B cell (primary cell): ENCODE results near the gene PBLD. TPM values are rescaled to one million over a fixed set of nuclear protein-coding genes. Genes with fewer than 3 reads are reported as not detected.

Experiments
- ATAC-seq: fragments of 200-7000 bp; cut with Tn5 transposase; one replicate; pipeline ENCODE4 v1.10.0; 2021; ENCODE audit warnings: low read depth, mild to moderate bottlenecking, moderate number of reproducible peaks, moderate library complexity
- CTCF ChIA-PET: fragments of 350-600 bp; sonication (Branson Sonifier 250); formaldehyde crosslinking; loops from one replicate; lab custom pipeline; 2021; ENCODE audit warnings: antibody characterized with exemption, inconsistent platforms; lab: Charles Lee
- POLR2A ChIA-PET: fragments of 350-600 bp; sonication (Branson Sonifier 250); formaldehyde crosslinking; loops from one replicate; lab custom pipeline; 2021; ENCODE audit warnings: antibody characterized with exemption; lab: Charles Lee
- DNase-seq: peaks from one replicate; pipeline ENCODE4 v3.0.0; 2013
- H2AFZ ChIP-seq: 2 replicates; pipeline ENCODE4 v1.6.1; 2012; ENCODE audit warnings: mild to moderate bottlenecking, low read depth, low read length; ENCODE audit not compliant: insufficient read depth, poor library complexity, severe bottlenecking
- H3K27ac ChIP-seq, 2 donors: 1 replicate in 1 of 2; 2 replicates in 1 of 2; pipeline ENCODE4 v1.5.1; 2012 to 2013; ENCODE audit warnings: low read length in 2 of 2, mild to moderate bottlenecking in 2 of 2, moderate library complexity in 1 of 2
- H3K27me3 ChIP-seq, 4 experiments: fragments of 200-600 bp in 1 of 4; sonication (generic) in 1 of 4; replicated peaks in 1 of 4; 1 replicate in 2 of 4; 2 replicates in 2 of 4; pipeline versions ENCODE4 v1.6.1 to v1.7.0; 2013 to 2016; ENCODE audit warnings: low read length in 3 of 4, mild to moderate bottlenecking in 2 of 4, mixed read lengths in 1 of 4, moderate library complexity in 1 of 4; ENCODE audit not compliant: insufficient read depth in 4 of 4, control insufficient read depth in 3 of 4; ENCODE audit errors: control extremely low read depth in 1 of 4
- H3K36me3 ChIP-seq, 2 experiments: replicated peaks in 1 of 2; 1 replicate in 1 of 2; 2 replicates in 1 of 2; pipeline versions ENCODE4 v1.6.1 to v1.7.1; 2013; ENCODE audit warnings: low read length in 1 of 2; ENCODE audit not compliant: insufficient read depth in 2 of 2, control insufficient read depth in 1 of 2; ENCODE audit errors: control extremely low read depth in 1 of 2, extremely low read depth in 1 of 2
- H3K4me1 ChIP-seq, 2 donors: fragments of 200-600 bp in 1 of 2; sonication (generic) in 1 of 2; 1 replicate in 1 of 2; 2 replicates in 1 of 2; pipeline versions ENCODE4 v1.5.1 to v1.6.1; 2013 to 2017; ENCODE audit warnings: low read length in 2 of 2; ENCODE audit not compliant: control insufficient read depth in 2 of 2, insufficient read depth in 2 of 2
- H3K4me2 ChIP-seq: replicated peaks from 2 replicates; pipeline ENCODE3; 2012; ENCODE audit warnings: mild to moderate bottlenecking, low read depth, low read length; ENCODE audit not compliant: poor library complexity, severe bottlenecking
- H3K4me3 ChIP-seq, 5 experiments: fragments of 200-600 bp in 1 of 5; sonication (generic) in 1 of 5; 1 replicate in 3 of 5; 2 replicates in 2 of 5; pipeline versions ENCODE4 v1.5.1 to v1.7.0; 2011 to 2016; ENCODE audit warnings: low read length in 4 of 5, mild to moderate bottlenecking in 4 of 5, low read depth in 2 of 5, control low read depth in 1 of 5, moderate library complexity in 1 of 5; ENCODE audit not compliant: insufficient read depth in 1 of 5; ENCODE audit errors: control extremely low read depth in 1 of 5, extremely low read depth in 1 of 5
- H3K79me2 ChIP-seq: fragments of 200-600 bp; sonication (generic); one replicate; pipeline ENCODE4 v1.6.0; 2016; ENCODE audit warnings: low read length; ENCODE audit not compliant: control insufficient read depth, insufficient read depth
- H3K9ac ChIP-seq: fragments of 200-600 bp; sonication (generic); 2 replicates; pipeline ENCODE4 v1.6.1; 2017; ENCODE audit warnings: mild to moderate bottlenecking, low read length, moderate library complexity
- H3K9me3 ChIP-seq, 3 donors: one replicate each; pipeline versions ENCODE4 v1.6.1 to v1.7.1; 2013; ENCODE audit warnings: low read length in 2 of 3; ENCODE audit not compliant: control insufficient read depth in 2 of 3, insufficient read depth in 1 of 3; ENCODE audit errors: control extremely low read depth in 1 of 3
- H4K20me1 ChIP-seq: 2 replicates; pipeline ENCODE4 v1.6.0; 2012; ENCODE audit warnings: mild to moderate bottlenecking, low read length; ENCODE audit not compliant: insufficient read depth, control insufficient read depth, poor library complexity, severe bottlenecking
- H3K27ac Mint-ChIP-seq: one replicate; pipeline ENCODE4 v1.8.0; 2021; ENCODE audit warnings: mixed read lengths
- H3K27me3 Mint-ChIP-seq: one replicate; pipeline ENCODE4 v1.8.0; 2021; ENCODE audit warnings: mixed read lengths
- H3K4me1 Mint-ChIP-seq: one replicate; pipeline ENCODE4 v1.8.0; 2021; ENCODE audit warnings: mixed read lengths
- H3K4me3 Mint-ChIP-seq: one replicate; pipeline ENCODE4 v1.8.0; 2021; ENCODE audit warnings: mixed read lengths
- H3K9me3 Mint-ChIP-seq: one replicate; pipeline ENCODE4 v1.8.0; 2022; ENCODE audit warnings: mixed read lengths; ENCODE audit not compliant: insufficient read depth
- CTCF ChIP-seq: fragments of 200-600 bp; IDR thresholded peaks from one replicate; pipeline ENCODE4 v1.8.0; 2022; ENCODE audit warnings: antibody characterized with exemption, mild to moderate bottlenecking
- EZH2 ChIP-seq: IDR thresholded peaks from 2 replicates; pipeline ENCODE4 v1.6.1; 2012; ENCODE audit warnings: borderline replicate concordance, low read depth, mild to moderate bottlenecking, moderate library complexity, low read length; ENCODE audit not compliant: insufficient read depth, poor library complexity, severe bottlenecking
- WGBS: methylation state at CpG from one replicate; pipeline ENCODE4 v1.1.5; 2013; ENCODE audit warnings: missing lambda C conversion rate; ENCODE audit not compliant: insufficient coverage; 5-methylcytosine and 5-hydroxymethylcytosine counted together
- intact Hi-C: fragments of 100-400 bp; cut with micrococcal nuclease; formaldehyde crosslinking; loops from one replicate; pipeline ENCODE4 v1.10.0; 2022
- polyA plus RNA-seq: library from polyadenylated mRNA; depleted of rRNA; stranded (reverse); fragments of >200 nt; gene quantifications from 2 replicates; pipeline ENCODE4 v1.2.3, GENCODE V29; 2012
- total RNA-seq, 2 donors: library from RNA; stranded (reverse); fragments of 120-200 nt in 1 of 2; gene quantifications; 1 replicate in 1 of 2; 2 replicates in 1 of 2; pipeline versions ENCODE4 v1.2.3 to v1.2.4, GENCODE V29; 2013 to 2022

Gene PBLD
- total and polyA plus RNA-seq, 2 donors (not counting 1 experiment from before 2014, with no cell fraction given) = 0.40 to 4.7 TPM

GRCh38 chr10:68330852-68331454, 1.8 kb downstream of the PBLD start:
- Mint-ChIP-seq H3K9me3 (no peaks in the 10 kb centered on the region), H3K4me3 (peak overlapping the region; percentile 99), H3K4me1 (peaks cover 56% of the 10 kb centered on the region), H3K27me3 (no peaks in the 10 kb centered on the region), H3K27ac (peak overlapping the region; percentile 100)
- Histone ChIP-seq H3K27me3 (no peaks in the 10 kb centered on the region), H3K4me3 (peak overlapping the region; percentile 77 to 95 (median 90)), H3K36me3 (peaks cover 0 to 2% of the 10 kb centered on the region in 2 experiments), H3K9ac (peak overlapping the region; percentile 97), H3K4me1 (peaks cover 37 to 45% of the 10 kb centered on the region in 2 donors), H3K27ac (peak overlapping the region; percentile 93 to 94), H2AFZ (peak overlapping the region; percentile 79), H4K20me1 (peaks cover 31% of the 10 kb centered on the region), H3K4me2 (peak overlapping the region; percentile 79), H3K79me2 (peaks cover 41% of the 10 kb centered on the region), H3K9me3 (peaks cover 0 to 8% (median 0%) of the 10 kb centered on the region in 3 donors)
- ChIA-PET CTCF (interaction anchor here (1.2 to 6.6 kb wide), 5 partner anchors 18 to 542 kb away, joined by 3 to 51 read pairs (median 6); no protein-coding TSS in a partner anchor), POLR2A (interaction anchor here (1.1 to 2.0 kb wide), 7 partner anchors 17 to 567 kb away, joined by 3 to 20 read pairs (median 6); partner anchors contain the start of gene CCAR1)
- WGBS = 34% methylated on average over 20 of the region's 29 CpGs
- intact Hi-C loops = loop anchor here (1.0 to 5.0 kb wide), 8 partner anchors 76 to 1816 kb away; partner anchors contain the start of genes CCAR1, DDX21, RUFY2 and SLC25A16
- ATAC-seq (peak; percentile 2), DNase-seq (no peak)
- TF ChIP-seq CTCF (no peak), EZH2 (no peak)

GRCh38 chr10:68329506-68329861, 3.2 kb downstream of the PBLD start:
- no peak overlapping the region for H3K4me2 ChIP-seq
- H3K9me3 ChIP-seq = peaks cover 0 to 8% (median 0%) of the 10 kb centered on the region in 3 donors
- peak overlapping the region; percentile 34 for H3K4me3 Mint-ChIP-seq
- H3K36me3 ChIP-seq = no peaks in the 10 kb centered on the region
- H3K4me1 Mint-ChIP-seq = peaks cover 42% of the 10 kb centered on the region
- H3K27me3 ChIP-seq = no peaks in the 10 kb centered on the region
- ATAC-seq (no peak), DNase-seq (no peak)
- no peaks in the 10 kb centered on the region for H3K9me3 Mint-ChIP-seq
- H4K20me1 ChIP-seq = peaks cover 19% of the 10 kb centered on the region
- H3K4me1 ChIP-seq = peaks cover 22 to 30% of the 10 kb centered on the region in 2 donors
- POLR2A ChIA-PET = no interaction called here
- H3K4me3 ChIP-seq = no peak overlapping the region
- H2AFZ ChIP-seq = peak overlapping the region; percentile 79
- CTCF ChIA-PET = interaction anchor here (2.3 to 6.6 kb wide), 2 partner anchors 28 to 117 kb away, joined by 6 to 51 read pairs; no protein-coding TSS in a partner anchor
- H3K27ac ChIP-seq = peak overlapping the region in 1 of 2 donors; percentile 20
- H3K27me3 Mint-ChIP-seq = no peaks in the 10 kb centered on the region
- TF ChIP-seq CTCF = no peak
- TF ChIP-seq EZH2 = no peak
- intact Hi-C loops = no loop called here
- peaks cover 27% of the 10 kb centered on the region for H3K79me2 ChIP-seq
- peak overlapping the region; percentile 56 for H3K27ac Mint-ChIP-seq
- WGBS = no CpG with 5 or more reads among the region's 1 CpG
- no peak overlapping the region for H3K9ac ChIP-seq
